Measurements from ENCODE around the gene C9orf50. TPM values are rescaled to one million over a fixed set of nuclear protein-coding genes. Genes with fewer than 3 reads are reported as not detected.

Gene C9orf50
- polyA plus RNA-seq, 2 of the 4 experiments (the other 2 are of a cell fraction): 0.05 to 0.10 TPM

GRCh38 chr9:129644365-129644764 lies 23.5 kb upstream of the C9orf50 start:
- Histone ChIP-seq H3K4me1 (peaks cover 18% of the 10 kb centered on the region), H3K27ac (no peak overlapping the region), H3K9me3 (no peaks in the 10 kb centered on the region), H3K4me2 (no peak overlapping the region), H3K4me3 (no peak overlapping the region)
- TF ChIP-seq MAFK (IDR thresholded peaks at IDR 0.05; ENCODE audit: partially characterized antibody): no peak
- no peak for TF ChIP-seq ZSCAN20 (CRISPR knock-in tag; IDR thresholded peaks at IDR 0.05)
- no peak for TF ChIP-seq HOXB13 (CRISPR knock-in tag; IDR thresholded peaks at IDR 0.05; ENCODE audit: low read depth)
- TF ChIP-seq SMC3 (IDR thresholded peaks at IDR 0.05): no peak
- TF ChIP-seq CHD2 (IDR thresholded peaks at IDR 0.05; ENCODE audit: low read length, partially characterized antibody): no peak
- no peak for TF ChIP-seq JUNB (IDR thresholded peaks at IDR 0.05)
- TF ChIP-seq CBX2 (IDR thresholded peaks at IDR 0.05; ENCODE audit: borderline replicate concordance, low read depth): no peak
- no peak for TF ChIP-seq BHLHE40 (IDR thresholded peaks at IDR 0.05; ENCODE audit: low read depth, low read length)
- no peak for TF ChIP-seq RARB (CRISPR knock-in tag; IDR thresholded peaks at IDR 0.05)
- WGBS (ENCODE audit: missing lambda C conversion rate): 78% methylated on average over 9 of the region's 11 CpGs
- FAIRE-seq (no peak), ATAC-seq (no peak), DNase-seq (ENCODE audit: low read depth in 1 of 2, low spot score in 1 of 2) (no peak)
- ChIA-PET CTCF (interaction anchor here (0.6 to 26.2 kb wide), 7 partner anchors 16 to 636 kb away, joined by 4 to 947 read pairs (median 103); partner anchors contain the start of gene NTMT1), POLR2A (no interaction called here)

- Histone ChIP-seq H3K27ac (no peak overlapping the region), H3K4me3 (no peak overlapping the region), H3K4me1 (peaks cover 18% of the 10 kb centered on the region), H3K9me3 (no peaks in the 10 kb centered on the region), H3K4me2 (no peak overlapping the region)
- CTCF ChIA-PET: interaction anchor here (0.5 to 26.2 kb wide), 16 partner anchors 8 to 636 kb away, joined by 3 to 947 read pairs (median 19); partner anchors contain the start of gene NTMT1
- POLR2A ChIA-PET: no interaction called here
- DNase-seq (ENCODE audit: low read depth in 1 of 2, low spot score in 1 of 2): no peak
- no peak for TF ChIP-seq ZSCAN20 (CRISPR knock-in tag; IDR thresholded peaks at IDR 0.05)
- no peak for TF ChIP-seq E2F6 (IDR thresholded peaks at IDR 0.05; ENCODE audit: borderline replicate concordance, low read depth)
- no peak for TF ChIP-seq PBX3 (IDR thresholded peaks at IDR 0.05)
- TF ChIP-seq EP300 (IDR thresholded peaks at IDR 0.05): no peak
- no peak for TF ChIP-seq KDM1A (IDR thresholded peaks at IDR 0.05; ENCODE audit: low read depth)
- no peak for TF ChIP-seq HES2 (IDR thresholded peaks at IDR 0.05)
- TF ChIP-seq JUN (IDR thresholded peaks at IDR 0.05): no peak
- TF ChIP-seq CHD2 (IDR thresholded peaks at IDR 0.05; ENCODE audit: low read length, partially characterized antibody): no peak
- no peak for TF ChIP-seq GATA3 (IDR thresholded peaks at IDR 0.05; ENCODE audit: borderline replicate concordance)
- TF ChIP-seq ATOH8 (CRISPR knock-in tag; IDR thresholded peaks at IDR 0.05; ENCODE audit: low read depth): no peak
- TF ChIP-seq HOXB5 (CRISPR knock-in tag; IDR thresholded peaks at IDR 0.05): no peak
- TF ChIP-seq NFE2L2 (conservative IDR thresholded peaks at IDR 0.05; ENCODE audit: low read length): no peak
- TF ChIP-seq SMC3 (IDR thresholded peaks at IDR 0.05): no peak
- TF ChIP-seq POLR2AphosphoS2 (conservative IDR thresholded peaks at IDR 0.05; ENCODE audit: low read length): no peak
- TF ChIP-seq BCL3 (IDR thresholded peaks at IDR 0.05): no peak
- no peak for TF ChIP-seq SREBF2 (IDR thresholded peaks at IDR 0.05)
- no peak for TF ChIP-seq HOXA7 (CRISPR knock-in tag; IDR thresholded peaks at IDR 0.05)
- TF ChIP-seq KDM5A (IDR thresholded peaks at IDR 0.05): no peak
- ATAC-seq: no peak
- no peak for FAIRE-seq
- WGBS (ENCODE audit: missing lambda C conversion rate): 90% methylated on average over 10 of the region's 10 CpGs
Measured at GRCh38 chr9:129643706-129644105, 22.8 kb upstream of the C9orf50 start.

Data from A549 (cell line).